HG03521 (cell line): ENCODE measurements around the gene KRT12.
"Not testable (repeated sequence)": the region's sequence is repeated elsewhere in the genome, so short reads cannot be mapped to it uniquely, and the experiment has no call there.

Source experiments
- ATAC-seq: cut with Tn5 transposase; IDR thresholded peaks from one replicate; pipeline ENCODE4 v1.9.1; 2021; ENCODE audit warnings: mild to moderate bottlenecking, moderate library complexity; ENCODE audit not compliant: unreplicated experiment

KRT12 gene

DNA sequence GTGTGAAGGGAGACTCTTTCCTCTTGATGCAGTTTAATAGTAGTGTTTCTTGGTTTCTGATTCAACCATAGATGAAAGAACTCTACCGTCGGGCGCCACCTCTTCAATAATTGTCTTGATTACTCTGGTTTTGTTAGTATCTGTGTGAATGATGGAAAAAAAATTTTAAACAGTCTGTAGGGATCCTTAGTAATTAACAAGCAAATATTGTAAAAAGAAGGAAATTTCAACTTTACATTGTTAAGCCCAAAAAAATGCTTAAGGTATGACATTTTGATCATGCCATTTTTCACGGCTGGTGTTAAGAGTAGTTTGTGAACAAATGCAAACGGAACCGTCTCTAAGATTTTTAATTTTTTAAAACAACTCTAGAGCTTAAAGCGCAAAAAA is 48.7 kb downstream of the KRT12 start:
- no peak for ATAC-seq

DNA sequence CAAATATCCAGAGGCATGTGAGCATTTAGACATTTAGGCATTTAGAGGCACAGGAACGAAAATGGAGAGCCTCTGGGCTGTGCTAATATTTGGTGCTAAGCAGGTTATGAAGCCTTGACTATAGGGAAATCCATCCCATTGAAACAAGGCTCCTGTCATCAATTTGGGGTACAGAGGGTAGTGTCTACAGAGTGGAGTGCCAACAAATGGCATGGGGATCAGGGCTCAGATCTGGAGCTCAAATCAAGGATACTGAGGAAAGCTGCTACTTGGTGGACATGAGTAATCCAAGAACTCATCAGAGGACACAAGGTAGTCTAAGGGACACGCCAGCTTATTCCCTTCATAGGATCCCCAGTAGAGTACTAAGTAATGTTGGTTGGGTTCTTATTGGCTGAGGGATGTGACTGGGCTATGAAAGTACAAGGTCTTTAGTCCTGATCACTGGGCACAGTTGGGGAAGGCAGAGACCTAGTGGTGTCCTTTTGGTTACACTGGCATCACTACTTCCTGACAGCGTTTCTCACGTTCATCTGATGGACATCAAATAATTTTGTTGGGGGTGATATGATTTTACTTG is 49.8 kb downstream of the KRT12 start:
- no peak for ATAC-seq

- ATAC-seq: no peak
Measured at GRCh38 chr17:40816569-40816968, 50.5 kb downstream of the KRT12 start.

GRCh38 chr17:40815381-40815780 is 51.6 kb downstream of the KRT12 start:
- no peak for ATAC-seq

GRCh38 chr17:40814657-40815056 is 52.4 kb downstream of the KRT12 start:
- not testable (repeated sequence) for ATAC-seq

- no peak for ATAC-seq
Measured at GRCh38 chr17:40813804-40814203, 53.2 kb downstream of the KRT12 start.

DNA sequence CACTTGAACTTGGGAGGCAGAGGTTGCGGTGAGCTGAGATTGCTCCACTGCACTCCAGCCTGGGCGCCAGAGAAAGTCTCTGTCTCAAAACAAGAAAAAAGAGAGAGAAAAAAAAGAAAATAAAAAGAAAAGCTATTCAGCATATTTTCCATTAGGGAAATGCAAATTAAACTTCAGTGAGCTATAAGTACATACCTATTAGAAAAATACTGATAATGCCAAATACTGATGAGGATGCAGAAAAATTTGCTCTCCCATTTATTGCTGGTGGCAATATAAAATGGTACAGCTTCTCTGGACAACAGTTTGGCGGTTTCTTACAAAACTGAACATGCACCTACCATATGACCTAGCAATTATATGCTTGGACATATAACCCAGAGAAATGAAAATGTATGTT is 54.4 kb downstream of the KRT12 start:
- ATAC-seq: no peak
